Measurements from ENCODE around the gene ERVMER34-1.

The ERVMER34-1 gene

GRCh38 chr4:52750819-52751486, at the start of gene ERVMER34-1:
ERVMER34-1 (minus strand) TSS chr4:52751425; CDS start chr4:52745520, 5,905 bp downstream.
- no peak for DNase-seq (ENCODE audit: low spot score)

GRCh38 chr4:52799813-52800212, 48.6 kb upstream of the ERVMER34-1 start:
- DNase-seq (ENCODE audit: low spot score), result no peak

- DNase-seq (ENCODE audit: low spot score), result no peak
Observed at GRCh38 chr4:52795533-52795932, 44.3 kb upstream of the ERVMER34-1 start.

GRCh38 chr4:52791936-52792335, 40.7 kb upstream of the ERVMER34-1 start:
- no peak for DNase-seq (ENCODE audit: low spot score)

GRCh38 chr4:52789774-52790173, 38.5 kb upstream of the ERVMER34-1 start:
- no peak for DNase-seq (ENCODE audit: low spot score)

- DNase-seq (ENCODE audit: low spot score), result no peak
Observed at GRCh38 chr4:52788806-52789205, 37.6 kb upstream of the ERVMER34-1 start.

- no peak for DNase-seq (ENCODE audit: low spot score)
Observed at GRCh38 chr4:52783069-52783468, 31.8 kb upstream of the ERVMER34-1 start.

- no peak for DNase-seq (ENCODE audit: low spot score)
Observed at GRCh38 chr4:52780617-52781354, 29.6 kb upstream of the ERVMER34-1 start.

GRCh38 chr4:52780206-52780605, 29.0 kb upstream of the ERVMER34-1 start:
- no peak for DNase-seq (ENCODE audit: low spot score)

- no peak for DNase-seq (ENCODE audit: low spot score)
Observed at GRCh38 chr4:52760256-52760655, 9.0 kb upstream of the ERVMER34-1 start.

- no peak for DNase-seq (ENCODE audit: low spot score)
Observed at GRCh38 chr4:52755426-52755825, 4.2 kb upstream of the ERVMER34-1 start.

GRCh38 chr4:52752936-52753335, 1.7 kb upstream of the ERVMER34-1 start:
- DNase-seq (ENCODE audit: low spot score), result no peak

GRCh38 chr4:52751487-52751911, 274 bp upstream of the ERVMER34-1 start:
- DNase-seq (ENCODE audit: low spot score), result no peak

- no peak for DNase-seq (ENCODE audit: low spot score)
Observed at GRCh38 chr4:52750213-52750612, 1.0 kb downstream of the ERVMER34-1 start.

GRCh38 chr4:52748432-52748831, 2.8 kb downstream of the ERVMER34-1 start:
- DNase-seq (ENCODE audit: low spot score), result no peak

- DNase-seq (ENCODE audit: low spot score), result no peak
Observed at GRCh38 chr4:52744588-52744987, 6.6 kb downstream of the ERVMER34-1 start.

- DNase-seq (ENCODE audit: low spot score), result no peak
Observed at GRCh38 chr4:52743444-52744019, 7.7 kb downstream of the ERVMER34-1 start.

GRCh38 chr4:52729586-52729985, 21.6 kb downstream of the ERVMER34-1 start:
- DNase-seq (ENCODE audit: low spot score), result no peak

- DNase-seq (ENCODE audit: low spot score), result no peak
Observed at GRCh38 chr4:52728691-52729240, 22.5 kb downstream of the ERVMER34-1 start.

GRCh38 chr4:52726826-52727580, 24.2 kb downstream of the ERVMER34-1 start:
- DNase-seq (ENCODE audit: low spot score), result no peak

GRCh38 chr4:52721968-52722815, 29.0 kb downstream of the ERVMER34-1 start:
- peak; percentile 97 for DNase-seq (ENCODE audit: low spot score)
